ENCODE data around the gene IKZF2. TPM values are rescaled to one million over a fixed set of nuclear protein-coding genes. Genes with fewer than 3 reads are reported as not detected.

The IKZF2 gene
- total and polyA plus RNA-seq, 2 donors (not counting 3 experiments of a cell fraction or from before 2014, with no cell fraction given), result 0.08 to 0.46 TPM

DNA sequence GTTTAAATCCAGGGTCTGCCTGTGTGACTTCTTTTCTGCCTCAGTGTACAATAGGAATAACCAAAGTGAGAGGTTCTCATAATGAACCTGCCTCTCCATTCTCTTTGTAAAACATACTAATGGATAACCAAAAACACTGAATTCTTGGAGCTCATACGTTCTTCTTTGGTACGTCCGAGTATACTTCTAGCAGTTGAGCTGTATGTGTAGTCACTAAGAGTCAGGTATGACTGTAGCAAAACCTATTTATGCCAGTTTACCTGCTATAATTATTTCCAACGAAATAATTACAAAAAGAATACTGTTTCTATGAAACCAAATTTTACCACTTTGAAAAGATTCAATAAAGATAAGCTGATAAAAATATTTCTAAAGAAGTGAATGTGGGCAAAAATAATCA lies 109.2 kb downstream of the IKZF2 start:
- Histone ChIP-seq H3K4me3 (replicated peaks in 1 of 3; ENCODE audit: insufficient read depth in 1 of 3, low read depth in 1 of 3, low read length in 3 of 3) (no peak overlapping the region), H3K4me2 (ENCODE audit: insufficient read depth, low read length) (no peak overlapping the region), H4K20me1 (replicated peaks; ENCODE audit: control insufficient read depth, extremely low read depth, insufficient read depth, low read length) (no peaks in the 10 kb centered on the region), H3K9me1 (replicated peaks; ENCODE audit: control insufficient read depth, extremely low read depth, insufficient read depth, low read length) (no peaks in the 10 kb centered on the region), H3K27ac (ENCODE audit: insufficient read depth, low read depth, low read length) (no peak overlapping the region), H3K9me3 (replicated peaks; ENCODE audit: control insufficient read depth, insufficient read depth, low read length) (no peaks in the 10 kb centered on the region), H3K9ac (replicated peaks; ENCODE audit: extremely low read depth, insufficient read depth, low read length) (no peak overlapping the region), H3K4me1 (ENCODE audit: control insufficient read depth, extremely low read depth, insufficient read depth, low read length) (no peaks in the 10 kb centered on the region), H3K79me2 (ENCODE audit: control insufficient read depth, insufficient read depth, low read length) (no peaks in the 10 kb centered on the region), H2AFZ (ENCODE audit: low read depth, low read length) (no peak overlapping the region), H3K27me3 (ENCODE audit: control insufficient read depth in 2 of 2, insufficient read depth in 2 of 2, low read length in 2 of 2) (no peaks in the 10 kb centered on the region), H3K36me3 (ENCODE audit: control insufficient read depth in 2 of 2, extremely low read depth in 1 of 2, insufficient read depth in 2 of 2, low read length in 2 of 2) (no peaks in the 10 kb centered on the region)
- TF ChIP-seq POLR2A (IDR thresholded peaks at IDR 0.05; ENCODE audit: low read depth, low read length), result no peak
- no peak for TF ChIP-seq GATA2 (IDR thresholded peaks at IDR 0.05; ENCODE audit: insufficient read depth, insufficient read length, low read depth, low read length)
- TF ChIP-seq FOS (IDR thresholded peaks at IDR 0.05; ENCODE audit: borderline replicate concordance, insufficient read depth, low read length), result no peak
- TF ChIP-seq, protein P1, sequence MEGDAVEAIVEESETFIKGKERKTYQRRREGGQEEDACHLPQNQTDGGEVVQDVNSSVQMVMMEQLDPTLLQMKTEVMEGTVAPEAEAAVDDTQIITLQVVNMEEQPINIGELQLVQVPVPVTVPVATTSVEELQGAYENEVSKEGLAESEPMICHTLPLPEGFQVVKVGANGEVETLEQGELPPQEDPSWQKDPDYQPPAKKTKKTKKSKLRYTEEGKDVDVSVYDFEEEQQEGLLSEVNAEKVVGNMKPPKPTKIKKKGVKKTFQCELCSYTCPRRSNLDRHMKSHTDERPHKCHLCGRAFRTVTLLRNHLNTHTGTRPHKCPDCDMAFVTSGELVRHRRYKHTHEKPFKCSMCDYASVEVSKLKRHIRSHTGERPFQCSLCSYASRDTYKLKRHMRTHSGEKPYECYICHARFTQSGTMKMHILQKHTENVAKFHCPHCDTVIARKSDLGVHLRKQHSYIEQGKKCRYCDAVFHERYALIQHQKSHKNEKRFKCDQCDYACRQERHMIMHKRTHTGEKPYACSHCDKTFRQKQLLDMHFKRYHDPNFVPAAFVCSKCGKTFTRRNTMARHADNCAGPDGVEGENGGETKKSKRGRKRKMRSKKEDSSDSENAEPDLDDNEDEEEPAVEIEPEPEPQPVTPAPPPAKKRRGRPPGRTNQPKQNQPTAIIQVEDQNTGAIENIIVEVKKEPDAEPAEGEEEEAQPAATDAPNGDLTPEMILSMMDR (IDR thresholded peaks at IDR 0.05; ENCODE audit: extremely low read depth in 1 of 2, insufficient read depth in 1 of 2, low read depth in 1 of 2, low read length in 2 of 2), result no peak
- TF ChIP-seq MYC (IDR thresholded peaks at IDR 0.05; ENCODE audit: low read depth, low read length), result no peak
- TF ChIP-seq, protein P2, sequence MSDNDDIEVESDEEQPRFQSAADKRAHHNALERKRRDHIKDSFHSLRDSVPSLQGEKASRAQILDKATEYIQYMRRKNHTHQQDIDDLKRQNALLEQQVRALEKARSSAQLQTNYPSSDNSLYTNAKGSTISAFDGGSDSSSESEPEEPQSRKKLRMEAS (IDR thresholded peaks at IDR 0.05; ENCODE audit: insufficient read depth, insufficient read length), result no peak
- TF ChIP-seq JUN (IDR thresholded peaks at IDR 0.05; ENCODE audit: borderline replicate concordance, insufficient read depth, insufficient read length, low read depth), result no peak
- no peak for TF ChIP-seq POLR2AphosphoS5 (IDR thresholded peaks at IDR 0.05; ENCODE audit: insufficient read depth, low read depth, low read length)
- TF ChIP-seq EZH2 (IDR thresholded peaks at IDR 0.05; ENCODE audit: borderline replicate concordance, low read depth, low read length, severe bottlenecking), result no peak
- DNase-seq (ENCODE audit: low read depth, low spot score), result no peak
- POLR2A ChIA-PET, result no interaction called here
- no peak for FAIRE-seq
- intact Hi-C loops (cut with micrococcal nuclease), result no loop called here
- dilution Hi-C loops (cut with MboI; ENCODE audit: extremely low pct_ligation_motif_present, low sequenced_read_pairs), result no loop called here
- CTCF ChIA-PET, result no interaction called here
- BruUV-seq (replicated peaks), result no TSS peak

Measured in endothelial cell of umbilical vein (primary cell).